Measurements from ENCODE around the gene RBM26. TPM values are rescaled to one million over a fixed set of nuclear protein-coding genes. Genes with fewer than 3 reads are reported as not detected.

RBM26 gene
- total RNA-seq, 1 experiment from 2014 or later, result 16.1 TPM

DNA sequence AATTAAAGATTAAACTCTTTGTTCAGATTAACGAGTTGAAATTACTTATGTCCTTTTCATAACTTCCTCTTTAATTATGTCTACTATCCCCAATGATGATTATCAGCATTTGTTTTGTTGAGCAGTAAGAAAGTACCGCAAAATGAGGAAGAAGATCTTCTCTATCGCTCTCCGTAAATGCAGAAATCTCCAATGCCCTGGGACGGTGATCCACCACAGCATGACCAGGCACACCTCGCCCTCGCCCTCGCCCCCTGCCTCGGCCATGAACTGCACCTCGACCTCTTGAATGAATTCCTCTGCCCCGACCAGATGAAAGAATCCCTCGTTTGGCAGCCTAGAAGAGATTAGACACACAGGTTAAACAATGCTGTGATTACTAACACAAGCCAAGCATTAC, 69.1 kb downstream of the RBM26 start:
- DNase-seq (ENCODE audit: low read depth), result no peak

DNA sequence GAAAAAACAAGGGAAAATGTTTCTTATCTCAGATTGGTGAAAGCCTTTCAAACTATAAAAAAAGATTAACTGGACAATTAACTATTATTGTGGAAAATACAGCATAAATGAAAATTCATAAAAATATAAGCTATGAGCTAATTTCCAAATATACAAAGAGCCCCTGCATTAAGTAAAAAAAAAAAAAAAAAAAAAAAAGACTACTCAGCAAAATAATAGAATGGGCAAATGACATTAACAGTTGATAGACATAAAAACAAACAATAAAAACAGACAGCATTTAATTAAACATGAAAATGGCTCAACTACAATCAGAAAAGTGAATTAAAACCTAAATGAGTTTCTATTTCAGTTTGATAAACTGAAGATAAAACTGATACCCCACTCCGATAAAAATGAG, 77.5 kb downstream of the RBM26 start:
- no peak for DNase-seq (ENCODE audit: low read depth)

GRCh38 chr13:79320433-79320832, 85.6 kb downstream of the RBM26 start:
- DNase-seq (ENCODE audit: low read depth), result no peak

- no peak for DNase-seq (ENCODE audit: low read depth)
These were observed 87.4 kb downstream of the RBM26 start for GRCh38 chr13:79318664-79319063.

GRCh38 chr13:79317856-79318255, 88.2 kb downstream of the RBM26 start:
- no peak for DNase-seq (ENCODE audit: low read depth)

DNA sequence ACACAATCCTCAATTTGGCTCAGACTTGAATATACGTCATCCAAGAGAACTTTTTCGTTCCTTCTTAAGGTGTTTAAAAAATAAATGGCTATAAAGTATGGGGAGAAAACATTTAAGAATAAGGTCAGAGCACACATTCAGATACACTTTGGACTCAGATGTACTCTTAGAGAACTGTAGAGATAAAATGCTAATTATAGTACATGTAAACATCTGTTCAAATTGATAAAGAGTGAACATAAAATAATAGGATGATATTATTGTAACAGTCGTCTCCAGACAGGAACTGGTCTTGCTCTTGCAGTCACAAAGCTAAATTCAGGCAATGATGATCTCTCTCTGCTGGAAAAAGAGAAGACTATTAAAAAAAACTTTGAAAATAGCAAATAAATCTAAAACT, 91.4 kb downstream of the RBM26 start:
- DNase-seq (ENCODE audit: low read depth), result no peak

GRCh38 chr13:79312340-79312855, 93.7 kb downstream of the RBM26 start:
- no peak for DNase-seq (ENCODE audit: low read depth)

DNA sequence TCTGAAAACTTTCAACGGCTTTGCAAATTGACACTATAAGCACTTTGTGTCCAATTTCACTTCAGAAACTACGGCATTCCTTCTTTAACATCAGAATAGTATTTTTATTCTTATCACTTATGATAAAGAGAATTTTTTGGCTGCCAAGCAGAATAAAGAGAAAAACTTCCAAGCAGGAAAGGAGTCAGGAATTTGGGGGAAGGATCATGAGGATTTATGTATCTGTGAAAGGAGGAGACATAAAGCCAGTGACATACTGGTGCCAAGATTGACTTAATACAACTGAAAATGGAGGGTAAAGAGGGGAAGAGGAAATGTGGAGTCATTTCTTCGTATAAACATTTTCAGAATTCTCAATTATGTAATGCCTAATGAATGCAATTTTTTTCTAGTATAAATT, 94.7 kb downstream of the RBM26 start:
- DNase-seq (ENCODE audit: low read depth), result no peak

GRCh38 chr13:79309690-79310089, 96.4 kb downstream of the RBM26 start:
- no peak for DNase-seq (ENCODE audit: low read depth)

- peak; percentile 45 for DNase-seq (ENCODE audit: low read depth)
These were observed 98.2 kb downstream of the RBM26 start for GRCh38 chr13:79307866-79308298.

DNA sequence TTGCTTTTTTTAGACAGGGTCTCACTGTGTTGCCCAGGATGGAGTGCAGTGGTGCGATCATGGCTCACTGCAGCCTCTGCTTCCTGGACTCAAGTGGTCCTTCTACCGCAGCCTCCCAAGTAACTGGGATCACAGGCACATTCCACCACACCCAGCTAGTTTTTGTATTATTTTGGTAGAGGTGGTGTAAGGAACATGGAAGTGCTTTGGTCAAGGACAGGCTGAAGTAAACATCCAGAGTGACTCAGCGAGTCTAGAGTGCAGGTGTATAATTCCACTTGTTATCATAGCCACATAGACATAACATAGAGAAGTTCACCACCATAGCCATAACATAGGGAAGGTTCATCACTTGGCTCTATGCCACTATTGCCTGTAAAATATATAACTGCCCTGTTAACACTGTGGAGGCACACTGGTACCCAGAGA, 98.6 kb downstream of the RBM26 start:
- no peak for DNase-seq (ENCODE audit: low read depth)

GRCh38 chr13:79306650-79307049, 99.4 kb downstream of the RBM26 start:
- no peak for DNase-seq (ENCODE audit: low read depth)

- no peak for DNase-seq (ENCODE audit: low read depth)
These were observed 108.9 kb downstream of the RBM26 start for GRCh38 chr13:79297128-79297527.

DNA sequence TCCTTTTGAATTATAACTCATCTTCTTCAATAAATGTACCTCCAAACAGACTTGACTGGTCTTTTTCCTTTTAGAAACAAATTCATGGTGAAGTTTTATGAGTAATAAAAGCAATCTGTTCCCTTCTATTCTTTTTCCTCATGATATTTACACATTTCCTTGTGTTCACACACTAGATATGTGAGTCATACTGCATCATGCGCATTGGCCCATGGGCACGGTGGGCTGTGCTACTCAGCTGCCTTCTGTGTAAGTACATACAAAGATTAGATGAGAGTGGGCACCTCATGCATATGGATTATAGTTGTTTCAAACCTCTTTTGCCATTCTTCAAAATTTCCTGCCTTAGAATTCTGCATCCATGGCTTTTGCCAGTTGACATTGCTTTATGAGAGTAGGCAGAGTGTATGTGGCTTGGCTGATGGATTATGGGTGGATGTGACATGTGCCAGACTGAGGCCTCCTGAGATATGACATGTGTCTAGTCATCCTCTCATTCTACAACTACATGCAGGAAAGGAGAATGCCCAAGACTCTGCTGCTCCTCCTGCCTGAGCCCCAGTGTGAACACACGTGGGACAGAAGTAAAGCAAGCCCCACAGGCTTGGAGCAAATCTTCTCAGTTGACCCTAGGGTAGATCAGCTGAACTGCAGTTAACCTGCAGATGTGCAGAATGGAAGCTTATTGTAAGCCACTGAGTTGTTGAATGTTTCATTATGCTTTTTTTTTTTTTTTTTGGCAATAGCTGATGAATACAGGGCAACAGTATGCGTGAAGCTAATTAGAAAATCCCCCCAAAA, 109.9 kb downstream of the RBM26 start:
- DNase-seq (ENCODE audit: low read depth), result peak; percentile 22

DNA sequence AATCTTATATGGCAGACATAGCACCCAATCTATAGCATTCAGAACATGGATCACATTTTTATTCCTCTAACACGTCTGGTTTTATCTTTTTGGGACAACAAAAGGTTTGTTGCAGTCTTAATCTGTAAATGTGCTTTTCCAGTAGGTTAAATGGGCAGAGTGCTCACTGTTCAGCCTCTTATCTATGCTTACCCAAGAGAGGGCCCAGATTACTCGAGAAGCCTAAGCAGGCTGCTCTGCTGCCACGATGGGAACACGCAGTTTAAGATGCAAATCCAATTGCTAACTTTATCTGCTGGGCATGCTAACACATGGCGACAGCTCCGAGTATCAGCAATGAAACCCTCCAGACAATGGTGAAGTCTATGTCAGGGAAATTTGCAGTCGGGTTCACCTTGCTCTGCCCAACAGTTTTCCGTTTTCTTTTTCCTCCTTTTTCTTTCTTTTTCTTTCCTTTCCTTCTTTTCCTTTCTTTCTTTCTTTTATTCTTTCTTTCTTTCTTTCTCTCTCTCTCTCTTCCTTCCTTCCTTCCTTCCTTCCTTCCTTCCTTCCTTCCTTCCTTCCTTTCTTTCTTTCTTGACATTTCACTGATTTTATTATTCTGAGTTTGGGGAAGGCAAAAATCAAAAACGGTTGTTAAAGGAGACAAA, 115.3 kb downstream of the RBM26 start:
- no peak for DNase-seq (ENCODE audit: low read depth)

- no peak for DNase-seq (ENCODE audit: low read depth)
These were observed 116.5 kb downstream of the RBM26 start for GRCh38 chr13:79289571-79289970.

DNA sequence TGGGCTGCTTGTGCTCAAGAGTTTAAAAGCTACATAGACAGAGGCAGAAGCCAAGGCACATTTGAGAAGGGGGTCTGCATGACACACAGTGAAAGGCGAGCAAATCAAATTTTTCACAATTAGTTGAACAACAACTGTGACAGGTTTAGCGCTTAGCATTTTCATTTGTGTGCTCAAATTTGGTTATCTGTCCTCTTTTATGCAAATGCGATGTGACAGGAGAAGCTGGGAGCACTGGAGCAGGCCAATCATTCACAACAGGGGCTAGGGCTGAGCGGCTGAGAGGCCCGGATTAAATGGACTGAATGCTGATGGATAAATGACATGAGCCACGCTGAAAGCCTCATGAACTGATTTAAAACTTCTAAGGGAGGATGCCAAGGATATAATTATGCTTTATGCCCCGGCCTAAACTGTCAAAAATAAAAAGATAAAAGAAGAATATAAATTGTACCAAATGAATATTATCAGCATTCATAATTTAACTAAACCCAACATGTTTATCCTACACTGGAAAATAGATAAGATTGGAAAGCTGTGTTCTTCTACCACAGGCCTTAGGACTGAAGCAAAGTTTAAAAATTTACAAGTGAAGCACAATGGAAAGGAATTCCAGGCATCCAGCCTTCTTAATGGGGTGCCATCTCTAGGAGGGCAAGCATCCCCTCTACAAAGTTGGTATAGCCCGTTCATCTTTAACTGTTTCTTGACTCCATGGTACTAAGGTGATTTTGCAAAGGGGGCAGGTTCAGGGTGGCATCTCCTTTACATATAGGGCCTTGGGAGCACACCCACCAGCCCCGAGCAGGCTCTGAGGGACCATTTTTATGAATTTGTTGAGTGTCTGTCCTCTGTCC, 117.9 kb downstream of the RBM26 start:
- DNase-seq (ENCODE audit: low read depth), result no peak

DNA sequence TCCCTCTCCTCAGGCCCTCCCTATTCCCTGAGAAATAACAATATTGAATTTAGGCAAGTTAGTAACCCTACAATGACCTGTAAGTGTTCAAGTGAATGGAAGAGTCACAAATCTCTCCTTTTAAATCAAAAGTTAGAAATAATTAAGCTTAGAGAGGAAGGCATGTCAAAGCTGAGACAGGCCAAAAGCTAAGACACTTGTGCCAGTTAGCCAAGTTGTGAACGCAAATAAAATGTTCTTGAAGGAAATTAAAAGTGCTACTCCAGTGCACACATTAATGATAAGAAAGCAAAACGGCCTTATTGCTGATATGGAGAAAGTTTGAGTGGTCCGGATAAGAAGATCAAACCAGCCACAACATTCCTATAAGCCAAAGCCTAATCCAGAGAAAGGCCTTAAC, 120.9 kb downstream of the RBM26 start:
- no peak for DNase-seq (ENCODE audit: low read depth)

DNA sequence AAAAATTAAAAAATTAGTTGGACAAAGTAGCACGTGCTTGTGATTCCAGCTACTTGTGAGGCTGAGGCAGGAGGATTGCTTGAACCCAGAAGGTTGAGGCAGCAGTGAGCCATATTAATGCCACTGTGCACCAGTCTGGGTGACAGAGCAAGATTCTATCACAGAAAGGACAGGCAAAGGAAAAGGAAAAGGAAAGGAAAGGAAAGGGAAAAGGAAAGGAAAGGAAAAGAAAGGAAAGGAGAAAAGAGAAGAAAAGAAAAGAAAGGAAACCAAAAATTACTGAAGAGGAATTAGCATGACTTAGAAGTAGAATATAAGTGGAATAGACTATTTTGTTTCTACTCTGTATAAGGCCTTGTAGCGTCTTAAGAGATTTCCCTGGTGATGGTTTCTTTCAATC, 122.3 kb downstream of the RBM26 start:
- DNase-seq (ENCODE audit: low read depth), result no peak

GRCh38 chr13:79282976-79283375, 123.1 kb downstream of the RBM26 start:
- no peak for DNase-seq (ENCODE audit: low read depth)

DNA sequence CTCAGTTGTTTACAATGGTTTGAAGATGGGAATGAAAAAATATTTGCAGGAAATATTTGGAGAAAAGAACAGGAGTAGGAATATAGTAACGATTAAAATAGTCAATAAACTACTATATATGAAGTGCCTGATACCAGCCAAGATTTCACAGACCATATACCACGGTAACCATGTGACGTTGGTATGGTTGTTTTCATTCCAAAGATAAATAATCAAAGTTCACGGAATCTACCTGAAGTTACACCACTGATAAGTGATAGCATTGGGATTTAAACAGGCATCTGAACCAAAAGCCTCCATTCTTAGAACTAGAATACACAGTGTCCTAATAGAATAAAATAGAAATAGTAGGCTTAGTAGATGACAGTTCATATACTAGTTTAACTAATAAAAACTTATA, 123.5 kb downstream of the RBM26 start:
- DNase-seq (ENCODE audit: low read depth), result no peak

DNA sequence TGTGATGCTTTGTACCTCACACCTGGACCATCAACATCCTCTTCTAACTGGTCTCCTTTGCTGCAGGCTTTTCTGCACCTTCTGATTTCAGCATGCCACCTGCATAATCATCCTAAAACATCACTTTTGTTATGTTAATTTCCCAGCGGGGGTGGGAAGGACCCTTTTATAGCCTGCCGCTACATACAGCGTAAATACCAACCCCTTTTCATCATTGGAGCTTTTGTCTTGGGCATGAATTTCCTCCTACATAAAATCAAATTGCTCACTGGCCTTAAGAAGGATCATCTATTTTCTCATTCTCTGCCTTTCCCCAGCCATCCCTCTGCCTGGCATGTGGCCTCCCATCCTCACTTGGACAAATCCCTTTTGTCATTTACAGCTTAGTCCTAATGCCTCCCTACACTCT, 124.7 kb downstream of the RBM26 start:
- no peak for DNase-seq (ENCODE audit: low read depth)

Measured in Daoy (cell line).